Measurements from ENCODE around the gene APP.

The APP gene

DNA sequence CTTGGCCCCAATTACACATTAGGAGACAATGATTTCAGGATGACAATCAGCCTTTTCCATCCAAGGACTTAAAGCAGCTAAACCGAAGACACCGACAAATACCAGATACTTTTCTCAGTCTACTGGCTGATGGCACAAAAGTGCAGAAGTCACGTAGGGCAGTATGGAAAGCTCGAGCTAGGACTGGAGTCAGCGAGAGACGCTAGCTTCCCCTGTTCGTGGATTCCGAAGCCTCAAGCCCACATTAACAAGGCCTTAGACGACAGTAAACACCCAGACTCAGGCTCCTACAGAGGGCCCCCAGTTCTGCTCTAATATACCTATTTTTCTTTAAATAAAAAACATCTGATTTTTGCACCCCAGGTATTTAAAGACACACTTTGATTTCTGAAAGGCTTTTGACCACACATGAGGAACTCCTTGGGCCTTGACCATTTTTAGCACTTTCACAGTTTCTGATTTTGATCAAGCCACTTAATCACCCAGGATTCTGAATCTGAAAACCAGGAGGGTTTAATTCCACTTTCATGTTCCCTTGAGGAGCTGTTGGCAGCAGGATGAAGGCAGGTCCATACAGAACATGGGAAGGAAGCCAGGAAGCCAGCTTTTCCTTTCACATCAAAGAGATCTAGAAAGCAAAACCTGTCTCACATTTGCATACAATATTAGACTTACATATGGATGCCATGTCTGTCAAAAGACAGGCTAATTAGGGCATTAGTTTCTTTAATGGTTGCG lies 231.7 kb downstream of the APP start:
- TF ChIP-seq, protein P1, sequence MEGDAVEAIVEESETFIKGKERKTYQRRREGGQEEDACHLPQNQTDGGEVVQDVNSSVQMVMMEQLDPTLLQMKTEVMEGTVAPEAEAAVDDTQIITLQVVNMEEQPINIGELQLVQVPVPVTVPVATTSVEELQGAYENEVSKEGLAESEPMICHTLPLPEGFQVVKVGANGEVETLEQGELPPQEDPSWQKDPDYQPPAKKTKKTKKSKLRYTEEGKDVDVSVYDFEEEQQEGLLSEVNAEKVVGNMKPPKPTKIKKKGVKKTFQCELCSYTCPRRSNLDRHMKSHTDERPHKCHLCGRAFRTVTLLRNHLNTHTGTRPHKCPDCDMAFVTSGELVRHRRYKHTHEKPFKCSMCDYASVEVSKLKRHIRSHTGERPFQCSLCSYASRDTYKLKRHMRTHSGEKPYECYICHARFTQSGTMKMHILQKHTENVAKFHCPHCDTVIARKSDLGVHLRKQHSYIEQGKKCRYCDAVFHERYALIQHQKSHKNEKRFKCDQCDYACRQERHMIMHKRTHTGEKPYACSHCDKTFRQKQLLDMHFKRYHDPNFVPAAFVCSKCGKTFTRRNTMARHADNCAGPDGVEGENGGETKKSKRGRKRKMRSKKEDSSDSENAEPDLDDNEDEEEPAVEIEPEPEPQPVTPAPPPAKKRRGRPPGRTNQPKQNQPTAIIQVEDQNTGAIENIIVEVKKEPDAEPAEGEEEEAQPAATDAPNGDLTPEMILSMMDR (IDR thresholded peaks at IDR 0.05; ENCODE audit: borderline replicate concordance, control extremely low read depth, extremely low read depth, insufficient read depth, missing control alignments) = no peak
- DNase-seq (ENCODE audit: low spot score) = no peak
- in situ Hi-C loops (cut with MboI; ENCODE audit: low sequenced_read_pairs, unreplicated experiment) = no loop called here

- in situ Hi-C loops (cut with MboI; ENCODE audit: low sequenced_read_pairs, unreplicated experiment) = no loop called here
- TF ChIP-seq, protein P1 (IDR thresholded peaks at IDR 0.05; ENCODE audit: borderline replicate concordance, control extremely low read depth, extremely low read depth, insufficient read depth, missing control alignments) = no peak
- no peak for DNase-seq (ENCODE audit: low spot score)
Observed at GRCh38 chr21:25936776-25937175, 233.8 kb downstream of the APP start.

DNA sequence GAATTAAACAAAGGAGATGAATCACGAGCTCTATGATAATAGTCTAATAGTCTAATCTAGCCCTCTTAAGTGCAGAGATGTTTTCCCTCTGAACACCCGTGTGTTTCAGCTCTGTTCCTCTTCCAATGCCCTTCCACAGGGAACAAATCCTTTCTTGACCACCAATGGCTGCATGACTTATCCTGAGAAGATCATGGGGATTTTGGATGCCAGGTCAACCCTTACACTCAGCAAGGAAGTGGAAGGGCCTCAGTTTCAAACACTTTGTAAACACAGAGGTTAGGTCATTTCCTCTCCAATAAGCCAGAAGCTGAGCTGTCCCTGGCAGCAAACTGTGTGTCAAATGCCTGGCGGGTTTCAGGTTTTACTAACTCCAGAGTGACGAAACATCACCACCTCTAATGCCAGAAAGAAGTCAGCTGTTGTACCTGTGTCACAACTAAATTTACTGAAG lies 235.8 kb downstream of the APP start:
- DNase-seq (ENCODE audit: low spot score) = no peak
- TF ChIP-seq, protein P1 (IDR thresholded peaks at IDR 0.05; ENCODE audit: borderline replicate concordance, control extremely low read depth, extremely low read depth, insufficient read depth, missing control alignments) = no peak
- in situ Hi-C loops (cut with MboI; ENCODE audit: low sequenced_read_pairs, unreplicated experiment) = no loop called here

- in situ Hi-C loops (cut with MboI; ENCODE audit: low sequenced_read_pairs, unreplicated experiment) = no loop called here
- no peak for DNase-seq (ENCODE audit: low spot score)
- TF ChIP-seq, protein P1 (IDR thresholded peaks at IDR 0.05; ENCODE audit: borderline replicate concordance, control extremely low read depth, extremely low read depth, insufficient read depth, missing control alignments) = no peak
Observed at GRCh38 chr21:25934130-25934529, 236.4 kb downstream of the APP start.

- no peak for DNase-seq (ENCODE audit: low spot score)
- in situ Hi-C loops (cut with MboI; ENCODE audit: low sequenced_read_pairs, unreplicated experiment) = no loop called here
- TF ChIP-seq, protein P1 (IDR thresholded peaks at IDR 0.05; ENCODE audit: borderline replicate concordance, control extremely low read depth, extremely low read depth, insufficient read depth, missing control alignments) = no peak
Observed at GRCh38 chr21:25931765-25932164, 238.8 kb downstream of the APP start.

- in situ Hi-C loops (cut with MboI; ENCODE audit: low sequenced_read_pairs, unreplicated experiment) = no loop called here
- DNase-seq (ENCODE audit: low spot score) = no peak
- TF ChIP-seq, protein P1 (IDR thresholded peaks at IDR 0.05; ENCODE audit: borderline replicate concordance, control extremely low read depth, extremely low read depth, insufficient read depth, missing control alignments) = no peak
Observed at GRCh38 chr21:25929856-25930520, 240.6 kb downstream of the APP start.
